Fibroblast of mammary gland (primary cell): Measurements from ENCODE around the gene F7.

ENCODE experiments used
- DNase-seq: peaks from one replicate; pipeline ENCODE4 v3.0.0-alpha.2; 2010; ENCODE audit warnings: low read depth
- H3K4me3 ChIP-seq: 2 replicates; pipeline ENCODE4 v1.5.1; 2011; ENCODE audit warnings: low read depth, mild to moderate bottlenecking, low read length, moderate library complexity; ENCODE audit not compliant: control insufficient read depth
- TF ChIP-seq, protein P1 (sequence below): conservative IDR thresholded peaks from 2 replicates; pipeline ENCODE4 v1.5.1; 2011; ENCODE audit warnings: low read depth, low read length, inconsistent platforms; ENCODE audit not compliant: control insufficient read depth, insufficient read depth

F7 gene

DNA sequence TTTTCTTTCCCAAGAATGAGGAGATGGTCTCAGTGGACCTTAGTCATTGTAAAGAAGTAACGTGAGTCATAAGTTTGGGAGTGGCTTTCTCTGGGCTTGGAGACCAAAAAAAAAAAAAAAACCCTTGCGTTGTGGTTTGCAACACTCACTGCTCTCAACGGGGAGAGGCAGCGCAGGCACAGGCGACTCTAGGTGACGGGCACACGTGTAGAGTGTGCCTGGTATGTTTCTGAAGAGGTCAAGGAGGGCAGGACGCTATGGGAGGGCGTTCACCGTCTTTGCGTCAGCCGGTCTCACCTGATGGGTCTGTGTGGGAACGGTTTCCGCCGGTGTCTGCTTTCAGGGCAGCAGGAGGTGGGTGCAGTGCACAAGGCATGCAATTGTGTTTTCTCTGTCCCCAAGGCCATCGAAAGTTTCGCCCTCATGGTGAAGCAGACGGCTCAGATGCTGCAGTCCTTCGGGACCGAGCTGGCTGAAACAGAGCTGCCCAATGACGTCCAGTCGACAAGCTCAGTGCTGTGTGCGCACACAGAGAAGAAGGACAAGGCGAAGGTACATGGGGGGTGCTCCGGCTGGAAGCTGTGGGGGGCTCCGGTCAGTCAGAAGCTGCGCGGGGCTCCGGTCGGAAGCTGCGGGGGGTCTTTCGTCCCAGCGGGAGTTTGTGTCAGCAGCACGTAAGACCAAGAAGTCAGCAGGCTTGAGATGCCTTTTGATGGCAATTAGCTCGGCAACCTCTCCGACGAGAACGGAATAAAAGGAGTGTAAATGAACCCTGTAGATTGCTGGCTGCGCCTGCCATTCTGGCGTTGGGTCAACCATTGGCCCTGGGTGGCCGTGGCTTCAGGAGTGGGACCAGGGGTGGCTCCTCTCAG is 40.8 kb upstream of the F7 start:
- TF ChIP-seq, protein P1, sequence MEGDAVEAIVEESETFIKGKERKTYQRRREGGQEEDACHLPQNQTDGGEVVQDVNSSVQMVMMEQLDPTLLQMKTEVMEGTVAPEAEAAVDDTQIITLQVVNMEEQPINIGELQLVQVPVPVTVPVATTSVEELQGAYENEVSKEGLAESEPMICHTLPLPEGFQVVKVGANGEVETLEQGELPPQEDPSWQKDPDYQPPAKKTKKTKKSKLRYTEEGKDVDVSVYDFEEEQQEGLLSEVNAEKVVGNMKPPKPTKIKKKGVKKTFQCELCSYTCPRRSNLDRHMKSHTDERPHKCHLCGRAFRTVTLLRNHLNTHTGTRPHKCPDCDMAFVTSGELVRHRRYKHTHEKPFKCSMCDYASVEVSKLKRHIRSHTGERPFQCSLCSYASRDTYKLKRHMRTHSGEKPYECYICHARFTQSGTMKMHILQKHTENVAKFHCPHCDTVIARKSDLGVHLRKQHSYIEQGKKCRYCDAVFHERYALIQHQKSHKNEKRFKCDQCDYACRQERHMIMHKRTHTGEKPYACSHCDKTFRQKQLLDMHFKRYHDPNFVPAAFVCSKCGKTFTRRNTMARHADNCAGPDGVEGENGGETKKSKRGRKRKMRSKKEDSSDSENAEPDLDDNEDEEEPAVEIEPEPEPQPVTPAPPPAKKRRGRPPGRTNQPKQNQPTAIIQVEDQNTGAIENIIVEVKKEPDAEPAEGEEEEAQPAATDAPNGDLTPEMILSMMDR: no peak
- peak overlapping the region; percentile 21 for H3K4me3 ChIP-seq
- DNase-seq: peak; percentile 95

DNA sequence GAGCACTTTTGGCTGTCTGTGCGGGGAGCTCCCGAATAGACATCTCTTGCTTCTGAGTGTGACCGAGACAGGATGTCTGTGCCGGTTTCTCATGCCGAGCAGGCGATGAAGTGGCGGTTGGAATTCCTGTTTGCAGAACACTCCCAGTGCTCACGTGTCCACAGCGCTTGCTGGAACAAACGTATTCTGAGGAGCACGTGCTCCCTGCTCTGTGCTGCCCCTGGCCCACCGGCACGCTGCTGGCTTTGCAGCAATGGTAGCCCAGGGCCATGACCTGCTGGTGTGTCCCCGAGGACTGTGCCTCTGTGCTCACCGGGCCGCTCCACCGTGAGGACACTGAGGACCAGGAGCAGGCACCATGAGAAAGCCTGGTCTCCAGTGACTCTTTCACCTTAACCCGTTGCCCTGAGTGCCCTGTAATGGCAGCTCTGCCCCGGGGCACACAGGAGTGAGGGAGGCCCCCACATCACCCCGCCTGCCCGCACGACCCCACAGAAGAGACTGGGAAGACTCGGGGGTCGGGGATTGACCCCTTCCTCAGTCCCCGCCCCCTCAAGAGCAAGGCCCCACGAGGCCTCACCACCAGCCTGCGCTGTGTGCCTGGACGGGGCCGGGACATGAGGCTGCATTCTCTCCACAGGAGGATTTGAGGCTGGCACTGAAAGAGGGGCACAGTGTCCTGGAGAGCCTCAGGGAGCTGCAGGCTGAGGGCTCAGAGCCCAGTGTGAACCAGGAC is 40.0 kb upstream of the F7 start:
- H3K4me3 ChIP-seq: no peak overlapping the region
- TF ChIP-seq, protein P1: no peak
- DNase-seq: peak; percentile 63

DNA sequence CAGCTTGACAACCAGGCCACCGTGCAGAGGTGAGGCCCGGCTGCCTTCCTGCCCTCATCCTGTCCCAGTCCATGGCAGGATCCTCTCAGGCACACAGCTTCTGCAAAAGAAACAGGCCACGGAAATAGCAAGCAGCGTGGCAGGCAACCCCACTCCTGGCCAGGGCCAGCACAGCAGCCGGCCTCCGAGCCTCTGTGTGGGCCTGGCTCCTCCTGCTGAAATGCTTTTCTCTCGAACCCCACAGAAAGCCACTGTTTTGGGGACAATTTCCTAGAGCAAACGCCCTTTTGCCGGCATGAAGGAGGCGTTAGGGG is 39.5 kb upstream of the F7 start:
- DNase-seq: no peak
- TF ChIP-seq, protein P1: no peak
- H3K4me3 ChIP-seq: no peak overlapping the region

DNA sequence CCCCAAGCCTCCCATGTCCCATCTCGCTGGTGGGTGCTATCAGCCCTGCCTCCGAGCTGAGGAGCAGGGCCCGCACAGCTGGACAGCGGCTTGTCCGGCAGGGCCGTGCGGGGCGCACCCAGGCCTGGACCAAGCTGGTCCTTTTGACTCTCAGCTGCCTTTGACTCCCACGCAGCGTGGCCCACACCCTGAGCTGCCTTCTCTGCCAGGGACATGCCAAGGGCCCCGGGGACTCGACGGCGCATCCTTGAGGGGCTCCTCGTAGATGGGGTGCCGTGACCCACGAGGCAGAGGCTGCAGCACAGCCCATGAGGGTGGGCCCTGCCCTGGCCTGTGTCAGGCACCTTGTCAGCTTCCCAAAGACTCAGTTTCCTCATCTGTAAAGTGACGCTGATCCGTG is 38.8 kb upstream of the F7 start:
- TF ChIP-seq, protein P1: no peak
- DNase-seq: no peak

DNA sequence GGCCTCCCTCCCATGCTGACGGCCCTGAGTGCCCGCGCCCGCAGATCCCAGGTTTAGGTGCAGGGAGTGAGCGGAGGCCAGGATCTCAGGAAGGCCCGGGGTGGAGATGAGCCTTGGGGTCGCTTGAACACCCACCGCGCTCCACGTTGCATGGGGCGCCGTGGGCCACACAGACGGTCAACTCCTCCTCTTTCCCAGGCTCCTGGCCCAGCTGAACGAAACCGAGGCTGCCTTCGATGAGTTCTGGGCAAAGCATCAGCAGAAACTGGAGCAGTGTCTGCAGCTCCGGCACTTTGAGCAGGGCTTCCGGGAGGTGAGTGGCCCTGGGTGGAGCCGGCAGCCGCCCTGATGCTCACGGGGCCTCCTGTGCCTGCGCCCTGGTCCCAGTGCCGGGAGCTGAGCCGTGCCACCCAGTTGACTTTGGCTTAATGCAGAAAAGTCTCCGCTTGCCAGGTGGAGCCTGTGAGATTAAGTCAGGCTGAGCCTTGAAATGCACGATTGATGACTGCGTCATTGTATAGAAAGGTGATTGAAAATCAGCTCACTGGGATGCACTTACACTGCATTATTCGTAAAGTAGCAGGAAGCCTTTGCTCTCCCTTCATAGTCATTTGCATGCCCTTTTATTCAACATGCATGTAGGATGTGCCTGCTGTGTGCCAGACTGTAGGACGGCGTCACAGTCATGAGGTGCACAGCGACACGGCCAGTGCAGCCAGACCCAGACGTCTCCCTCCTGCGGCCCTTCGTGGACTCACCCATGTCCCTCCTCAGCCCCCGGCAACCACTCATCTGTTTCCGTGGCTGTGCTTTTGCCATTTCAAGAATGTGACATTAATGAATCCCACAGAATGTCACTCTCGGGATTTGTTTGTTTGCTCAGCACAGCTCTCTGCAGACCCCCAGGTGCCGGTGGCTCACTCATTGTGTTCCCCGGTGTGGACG is 35.5 kb upstream of the F7 start:
- TF ChIP-seq, protein P1: no peak
- no peak for DNase-seq
- H3K4me3 ChIP-seq: no peak overlapping the region

More for the DNA sequence above, 38.8 kb upstream of the F7 start:
- no peak overlapping the region for H3K4me3 ChIP-seq

DNA sequence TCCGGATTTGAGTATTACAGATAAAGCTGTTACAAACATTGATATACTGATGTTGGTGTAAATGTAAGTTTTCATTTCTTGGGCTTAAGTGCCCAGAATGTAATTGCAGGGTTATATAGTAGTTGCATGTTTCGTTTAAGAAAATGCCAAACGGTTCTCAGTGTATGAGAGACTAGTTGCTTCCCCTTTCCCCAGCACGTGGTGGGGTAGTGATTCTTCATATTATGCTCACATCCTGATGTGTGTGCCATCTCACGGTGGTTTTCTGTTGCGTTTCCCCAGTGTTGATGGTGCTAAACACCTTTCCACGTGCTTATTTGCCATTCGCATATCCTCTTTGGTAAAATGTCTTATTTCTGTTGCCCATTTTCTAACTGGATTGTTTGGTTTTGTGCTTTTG is 34.7 kb upstream of the F7 start:
- TF ChIP-seq, protein P1: no peak
- no peak for DNase-seq
- H3K4me3 ChIP-seq: no peak overlapping the region
